ENCODE results near the gene DBT.
"Not testable (repeated sequence)": the region's sequence is repeated elsewhere in the genome, so short reads cannot be mapped to it uniquely, and the experiment has no call there.

The DBT gene

GRCh38 chr1:100250264-100250663 is 630 bp upstream of the DBT start:
- Histone ChIP-seq H3K4me3 (ENCODE audit: low read depth in 1 of 2, low read length in 2 of 2) (peak overlapping the region; percentile 77 to 95), H3K27ac (ENCODE audit: low read length) (peak overlapping the region; percentile 85), H3K9me3 (ENCODE audit: control insufficient read depth in 1 of 2, low read length in 2 of 2) (no peaks in the 10 kb centered on the region), H3K4me1 (ENCODE audit: control insufficient read depth in 1 of 2, insufficient read depth in 2 of 2, low read length in 2 of 2) (peaks cover 9 to 17% of the 10 kb centered on the region in 2 donors), H3K27me3 (ENCODE audit: low read depth, low read length) (no peaks in the 10 kb centered on the region), H3K36me3 (ENCODE audit: control insufficient read depth in 1 of 2, insufficient read depth in 2 of 2, low read length in 2 of 2) (no peaks in the 10 kb centered on the region)

- Histone ChIP-seq H3K4me3 (ENCODE audit: low read depth in 1 of 2, low read length in 2 of 2) (peak overlapping the region; percentile 77 to 95), H3K27me3 (ENCODE audit: low read depth, low read length) (no peaks in the 10 kb centered on the region), H3K4me1 (ENCODE audit: control insufficient read depth in 1 of 2, insufficient read depth in 2 of 2, low read length in 2 of 2) (peaks cover 9 to 17% of the 10 kb centered on the region in 2 donors), H3K36me3 (ENCODE audit: control insufficient read depth in 1 of 2, insufficient read depth in 2 of 2, low read length in 2 of 2) (no peaks in the 10 kb centered on the region), H3K9me3 (ENCODE audit: control insufficient read depth in 1 of 2, low read length in 2 of 2) (no peaks in the 10 kb centered on the region), H3K27ac (ENCODE audit: low read length) (peak overlapping the region; percentile 85)
Measured at GRCh38 chr1:100249155-100249536, 488 bp downstream of the DBT start.

- Histone ChIP-seq H3K27ac (ENCODE audit: low read length) (no peak overlapping the region), H3K4me1 (ENCODE audit: control insufficient read depth in 1 of 2, insufficient read depth in 2 of 2, low read length in 2 of 2) (peaks cover 9 to 17% of the 10 kb centered on the region in 2 donors), H3K27me3 (ENCODE audit: low read depth, low read length) (no peaks in the 10 kb centered on the region), H3K36me3 (ENCODE audit: control insufficient read depth in 1 of 2, insufficient read depth in 2 of 2, low read length in 2 of 2) (no peaks in the 10 kb centered on the region), H3K9me3 (ENCODE audit: control insufficient read depth in 1 of 2, low read length in 2 of 2) (no peaks in the 10 kb centered on the region), H3K4me3 (ENCODE audit: low read depth in 1 of 2, low read length in 2 of 2) (no peak overlapping the region)
Measured at GRCh38 chr1:100246738-100247137, 2.9 kb downstream of the DBT start.

- peaks cover 13 to 14% of the 10 kb centered on the region in 2 donors for H3K36me3 ChIP-seq (ENCODE audit: control insufficient read depth in 1 of 2, insufficient read depth in 2 of 2, low read length in 2 of 2)
- no peaks in the 10 kb centered on the region for H3K4me1 ChIP-seq (ENCODE audit: control insufficient read depth in 1 of 2, insufficient read depth in 2 of 2, low read length in 2 of 2)
- no peaks in the 10 kb centered on the region for H3K9me3 ChIP-seq (ENCODE audit: control insufficient read depth in 1 of 2, low read length in 2 of 2)
- no peaks in the 10 kb centered on the region for H3K27me3 ChIP-seq (ENCODE audit: low read depth, low read length)
- H3K27ac ChIP-seq (ENCODE audit: low read length), result no peak overlapping the region
- no peak overlapping the region for H3K4me3 ChIP-seq (ENCODE audit: low read depth in 1 of 2, low read length in 2 of 2)
Measured at GRCh38 chr1:100240631-100241030, 9.0 kb downstream of the DBT start.

GRCh38 chr1:100239961-100240360 is 9.7 kb downstream of the DBT start:
- Histone ChIP-seq H3K36me3 (ENCODE audit: control insufficient read depth in 1 of 2, insufficient read depth in 2 of 2, low read length in 2 of 2) (peaks cover 13 to 15% of the 10 kb centered on the region in 2 donors), H3K9me3 (ENCODE audit: control insufficient read depth in 1 of 2, low read length in 2 of 2) (no peaks in the 10 kb centered on the region), H3K4me1 (ENCODE audit: control insufficient read depth in 1 of 2, insufficient read depth in 2 of 2, low read length in 2 of 2) (no peaks in the 10 kb centered on the region), H3K4me3 (ENCODE audit: low read depth in 1 of 2, low read length in 2 of 2) (no peak overlapping the region), H3K27me3 (ENCODE audit: low read depth, low read length) (no peaks in the 10 kb centered on the region), H3K27ac (ENCODE audit: low read length) (no peak overlapping the region)

- H3K36me3 ChIP-seq (ENCODE audit: control insufficient read depth in 1 of 2, insufficient read depth in 2 of 2, low read length in 2 of 2), result peaks cover 15 to 29% of the 10 kb centered on the region in 2 donors
- no peak overlapping the region for H3K27ac ChIP-seq (ENCODE audit: low read length)
- no peaks in the 10 kb centered on the region for H3K4me1 ChIP-seq (ENCODE audit: control insufficient read depth in 1 of 2, insufficient read depth in 2 of 2, low read length in 2 of 2)
- no peaks in the 10 kb centered on the region for H3K9me3 ChIP-seq (ENCODE audit: control insufficient read depth in 1 of 2, low read length in 2 of 2)
- no peaks in the 10 kb centered on the region for H3K27me3 ChIP-seq (ENCODE audit: low read depth, low read length)
- H3K4me3 ChIP-seq (ENCODE audit: low read depth in 1 of 2, low read length in 2 of 2), result no peak overlapping the region
Measured at GRCh38 chr1:100237091-100237490, 12.5 kb downstream of the DBT start.

- Histone ChIP-seq H3K36me3 (ENCODE audit: control insufficient read depth in 1 of 2, insufficient read depth in 2 of 2, low read length in 2 of 2) (peaks cover 34 to 36% of the 10 kb centered on the region in 2 donors), H3K27ac (ENCODE audit: low read length) (no peak overlapping the region)
Measured at GRCh38 chr1:100234432-100234831, 15.2 kb downstream of the DBT start.

GRCh38 chr1:100233566-100233965 is 16.1 kb downstream of the DBT start:
- H3K27me3 ChIP-seq (ENCODE audit: low read depth, low read length); H3K4me3 ChIP-seq (ENCODE audit: low read depth in 1 of 2, low read length in 2 of 2); H3K27ac ChIP-seq (ENCODE audit: low read length); H3K4me1 ChIP-seq (ENCODE audit: control insufficient read depth in 1 of 2, insufficient read depth in 2 of 2, low read length in 2 of 2); H3K9me3 ChIP-seq (ENCODE audit: control insufficient read depth in 1 of 2, low read length in 2 of 2): not testable (repeated sequence)
- peaks cover 29 to 33% of the 10 kb centered on the region in 2 donors for H3K36me3 ChIP-seq (ENCODE audit: control insufficient read depth in 1 of 2, insufficient read depth in 2 of 2, low read length in 2 of 2)

More at GRCh38 chr1:100234432-100234831, 15.2 kb downstream of the DBT start:
- no peaks in the 10 kb centered on the region for H3K27me3 ChIP-seq (ENCODE audit: low read depth, low read length)
- no peak overlapping the region for H3K4me3 ChIP-seq (ENCODE audit: low read depth in 1 of 2, low read length in 2 of 2)
- no peaks in the 10 kb centered on the region for H3K4me1 ChIP-seq (ENCODE audit: control insufficient read depth in 1 of 2, insufficient read depth in 2 of 2, low read length in 2 of 2)
- no peaks in the 10 kb centered on the region for H3K9me3 ChIP-seq (ENCODE audit: control insufficient read depth in 1 of 2, low read length in 2 of 2)

- Histone ChIP-seq H3K27ac (ENCODE audit: low read length) (no peak overlapping the region), H3K4me3 (ENCODE audit: low read depth in 1 of 2, low read length in 2 of 2) (no peak overlapping the region), H3K27me3 (ENCODE audit: low read depth, low read length) (no peaks in the 10 kb centered on the region), H3K36me3 (ENCODE audit: control insufficient read depth in 1 of 2, insufficient read depth in 2 of 2, low read length in 2 of 2) (peaks cover 35 to 38% of the 10 kb centered on the region in 2 donors), H3K9me3 (ENCODE audit: control insufficient read depth in 1 of 2, low read length in 2 of 2) (no peaks in the 10 kb centered on the region), H3K4me1 (ENCODE audit: control insufficient read depth in 1 of 2, insufficient read depth in 2 of 2, low read length in 2 of 2) (no peaks in the 10 kb centered on the region)
Measured at GRCh38 chr1:100232156-100232555, 17.5 kb downstream of the DBT start.

- Histone ChIP-seq H3K4me3 (ENCODE audit: low read depth in 1 of 2, low read length in 2 of 2) (no peak overlapping the region), H3K27ac (ENCODE audit: low read length) (no peak overlapping the region), H3K4me1 (ENCODE audit: control insufficient read depth in 1 of 2, insufficient read depth in 2 of 2, low read length in 2 of 2) (no peaks in the 10 kb centered on the region), H3K27me3 (ENCODE audit: low read depth, low read length) (no peaks in the 10 kb centered on the region), H3K36me3 (ENCODE audit: control insufficient read depth in 1 of 2, insufficient read depth in 2 of 2, low read length in 2 of 2) (peaks cover 31 to 35% of the 10 kb centered on the region in 2 donors), H3K9me3 (ENCODE audit: control insufficient read depth in 1 of 2, low read length in 2 of 2) (no peaks in the 10 kb centered on the region)
Measured at GRCh38 chr1:100231721-100232120, 17.9 kb downstream of the DBT start.

GRCh38 chr1:100230765-100231164 is 18.9 kb downstream of the DBT start:
- no peaks in the 10 kb centered on the region for H3K9me3 ChIP-seq (ENCODE audit: control insufficient read depth in 1 of 2, low read length in 2 of 2)
- H3K4me3 ChIP-seq (ENCODE audit: low read depth in 1 of 2, low read length in 2 of 2), result no peak overlapping the region
- H3K27ac ChIP-seq (ENCODE audit: low read length), result no peak overlapping the region
- no peaks in the 10 kb centered on the region for H3K27me3 ChIP-seq (ENCODE audit: low read depth, low read length)
- H3K4me1 ChIP-seq (ENCODE audit: control insufficient read depth in 1 of 2, insufficient read depth in 2 of 2, low read length in 2 of 2), result no peaks in the 10 kb centered on the region
- peaks cover 30 to 33% of the 10 kb centered on the region in 2 donors for H3K36me3 ChIP-seq (ENCODE audit: control insufficient read depth in 1 of 2, insufficient read depth in 2 of 2, low read length in 2 of 2)

- Histone ChIP-seq H3K27me3 (ENCODE audit: low read depth, low read length) (no peaks in the 10 kb centered on the region), H3K4me1 (ENCODE audit: control insufficient read depth in 1 of 2, insufficient read depth in 2 of 2, low read length in 2 of 2) (no peaks in the 10 kb centered on the region), H3K4me3 (ENCODE audit: low read depth in 1 of 2, low read length in 2 of 2) (no peak overlapping the region), H3K9me3 (ENCODE audit: control insufficient read depth in 1 of 2, low read length in 2 of 2) (no peaks in the 10 kb centered on the region), H3K27ac (ENCODE audit: low read length) (no peak overlapping the region), H3K36me3 (ENCODE audit: control insufficient read depth in 1 of 2, insufficient read depth in 2 of 2, low read length in 2 of 2) (peaks cover 30% of the 10 kb centered on the region in 2 donors)
Measured at GRCh38 chr1:100229681-100230443, 19.8 kb downstream of the DBT start.
